Progenitor cell of endocrine pancreas (in vitro differentiated cells): Measurements from ENCODE around the gene NOVA2. TPM values are rescaled to one million over a fixed set of nuclear protein-coding genes. Genes with fewer than 3 reads are reported as not detected.

Experiments
- DNase-seq: peaks from one replicate; pipeline ENCODE4 v3.0.0; 2021; ENCODE audit warnings: low spot score; ENCODE audit not compliant: unreplicated experiment
- H3K27ac Mint-ChIP-seq: 2 replicates; pipeline ENCODE4 v1.8.0; 2021; ENCODE audit warnings: mild to moderate bottlenecking, moderate library complexity, mixed read lengths
- H3K27me3 Mint-ChIP-seq: 2 replicates; pipeline ENCODE4 v1.8.0; 2021; ENCODE audit warnings: mixed read lengths
- H3K36me3 Mint-ChIP-seq: 2 replicates; pipeline ENCODE4 v1.8.0; 2022; ENCODE audit warnings: mixed read lengths; ENCODE audit not compliant: insufficient read depth
- H3K4me1 Mint-ChIP-seq: 2 replicates; pipeline ENCODE4 v1.8.0; 2021; ENCODE audit warnings: low read depth, mixed read lengths
- H3K4me3 Mint-ChIP-seq: 2 replicates; pipeline ENCODE4 v1.8.0; 2021; ENCODE audit warnings: low read depth, mild to moderate bottlenecking, moderate library complexity, mixed read lengths
- H3K9me3 Mint-ChIP-seq: 2 replicates; pipeline ENCODE4 v1.8.0; 2021; ENCODE audit warnings: low read depth, mixed read lengths
- total RNA-seq: library from RNA; stranded (reverse); gene quantifications from 2 replicates; pipeline ENCODE4 v1.2.1, GENCODE V29; 2021
- TF ChIP-seq, protein P1 (sequence below): fragments of 200-600 bp; sonication (generic); IDR thresholded peaks from one replicate; pipeline ENCODE4 v1.5.0; 2021; ENCODE audit warnings: antibody characterized with exemption, mild to moderate bottlenecking; ENCODE audit not compliant: unreplicated experiment

NOVA2 gene
- total RNA-seq, 1 donor from 2014 or later, result 0.53 TPM

GRCh38 chr19:45895519-45895972 lies 78.1 kb downstream of the NOVA2 start:
- Mint-ChIP-seq H3K4me1 (no peaks in the 10 kb centered on the region), H3K27ac (no peak overlapping the region), H3K27me3 (peaks cover under 1% of the 10 kb centered on the region), H3K9me3 (no peaks in the 10 kb centered on the region), H3K4me3 (no peak overlapping the region), H3K36me3 (peaks cover 21% of the 10 kb centered on the region)
- TF ChIP-seq, protein P1, sequence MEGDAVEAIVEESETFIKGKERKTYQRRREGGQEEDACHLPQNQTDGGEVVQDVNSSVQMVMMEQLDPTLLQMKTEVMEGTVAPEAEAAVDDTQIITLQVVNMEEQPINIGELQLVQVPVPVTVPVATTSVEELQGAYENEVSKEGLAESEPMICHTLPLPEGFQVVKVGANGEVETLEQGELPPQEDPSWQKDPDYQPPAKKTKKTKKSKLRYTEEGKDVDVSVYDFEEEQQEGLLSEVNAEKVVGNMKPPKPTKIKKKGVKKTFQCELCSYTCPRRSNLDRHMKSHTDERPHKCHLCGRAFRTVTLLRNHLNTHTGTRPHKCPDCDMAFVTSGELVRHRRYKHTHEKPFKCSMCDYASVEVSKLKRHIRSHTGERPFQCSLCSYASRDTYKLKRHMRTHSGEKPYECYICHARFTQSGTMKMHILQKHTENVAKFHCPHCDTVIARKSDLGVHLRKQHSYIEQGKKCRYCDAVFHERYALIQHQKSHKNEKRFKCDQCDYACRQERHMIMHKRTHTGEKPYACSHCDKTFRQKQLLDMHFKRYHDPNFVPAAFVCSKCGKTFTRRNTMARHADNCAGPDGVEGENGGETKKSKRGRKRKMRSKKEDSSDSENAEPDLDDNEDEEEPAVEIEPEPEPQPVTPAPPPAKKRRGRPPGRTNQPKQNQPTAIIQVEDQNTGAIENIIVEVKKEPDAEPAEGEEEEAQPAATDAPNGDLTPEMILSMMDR, result no peak
- DNase-seq, result no peak

DNA sequence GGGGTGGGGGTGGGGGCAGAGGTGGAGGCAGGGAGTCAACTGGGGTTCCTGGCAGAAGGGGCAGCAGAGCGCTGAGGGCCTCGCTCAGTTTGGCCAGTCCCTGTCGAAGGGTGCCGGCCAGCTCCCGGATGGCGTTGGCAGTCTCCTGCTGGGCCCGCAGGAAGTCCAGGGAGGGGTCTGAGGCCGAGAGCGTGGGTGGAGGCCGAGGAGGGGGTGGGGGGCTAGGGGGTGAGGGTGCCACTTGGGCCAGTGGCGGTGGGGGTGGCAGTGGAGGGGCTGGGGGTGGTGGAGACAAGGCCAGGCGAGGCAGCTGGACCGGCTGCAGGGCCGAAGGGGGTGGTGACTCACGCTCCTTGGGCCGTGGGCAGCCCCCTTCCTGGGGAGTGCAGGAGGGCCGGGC lies 82.8 kb downstream of the NOVA2 start:
- H3K27ac Mint-ChIP-seq, result no peak overlapping the region

DNA sequence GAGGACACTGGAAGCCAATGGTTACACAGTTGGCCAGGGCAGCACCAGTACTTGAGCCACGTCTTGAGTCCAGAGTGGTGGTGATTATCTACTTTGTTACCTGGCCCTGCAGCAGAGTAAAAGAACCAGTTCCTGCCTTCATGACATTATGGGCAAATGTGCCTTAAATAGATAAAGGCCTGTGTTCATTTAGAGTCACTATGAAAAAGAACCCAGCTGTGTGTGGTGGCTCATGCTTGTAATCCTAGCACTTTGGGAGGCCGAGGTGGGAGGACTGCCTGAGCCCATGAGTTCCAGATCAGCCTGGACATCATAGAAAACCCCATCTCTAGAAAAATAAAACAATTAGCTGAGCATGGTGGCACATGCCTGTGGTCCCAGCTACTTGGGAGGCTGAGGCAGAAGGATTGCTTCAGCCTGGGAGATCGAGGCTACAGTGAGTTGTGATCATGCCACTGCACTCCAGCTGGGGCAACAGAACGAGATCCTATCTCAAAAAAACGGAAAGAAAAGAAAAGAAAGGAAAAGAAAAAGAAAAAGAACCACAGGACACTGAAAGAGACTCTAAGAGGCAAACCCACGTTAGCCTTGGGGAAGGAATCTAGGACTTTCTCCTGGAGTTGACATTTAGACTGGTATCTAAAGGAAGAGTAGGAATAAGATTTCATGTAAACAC lies 84.3 kb downstream of the NOVA2 start:
- TF ChIP-seq, protein P1, result no peak
- H3K9me3 Mint-ChIP-seq, result no peaks in the 10 kb centered on the region
- H3K4me1 Mint-ChIP-seq, result peaks cover 4% of the 10 kb centered on the region
- no peak overlapping the region for H3K27ac Mint-ChIP-seq
- H3K27me3 Mint-ChIP-seq, result no peaks in the 10 kb centered on the region
- no peak for DNase-seq
- peaks cover 3% of the 10 kb centered on the region for H3K36me3 Mint-ChIP-seq
- no peak overlapping the region for H3K4me3 Mint-ChIP-seq

More for the DNA sequence above, 82.8 kb downstream of the NOVA2 start:
- no peaks in the 10 kb centered on the region for H3K27me3 Mint-ChIP-seq
- no peak for DNase-seq
- H3K36me3 Mint-ChIP-seq, result peaks cover 12% of the 10 kb centered on the region
- no peak overlapping the region for H3K4me3 Mint-ChIP-seq
- TF ChIP-seq, protein P1, result no peak
- no peaks in the 10 kb centered on the region for H3K9me3 Mint-ChIP-seq
- peaks cover 4% of the 10 kb centered on the region for H3K4me1 Mint-ChIP-seq

- Mint-ChIP-seq H3K9me3 (no peaks in the 10 kb centered on the region), H3K4me1 (peaks cover 11% of the 10 kb centered on the region), H3K4me3 (peak overlapping the region; percentile 94), H3K36me3 (peaks cover 4% of the 10 kb centered on the region), H3K27ac (peak overlapping the region; percentile 99), H3K27me3 (no peaks in the 10 kb centered on the region)
- no peak for DNase-seq
- TF ChIP-seq, protein P1, result no peak
These were observed 86.4 kb downstream of the NOVA2 start for GRCh38 chr19:45887200-45887710.

DNA sequence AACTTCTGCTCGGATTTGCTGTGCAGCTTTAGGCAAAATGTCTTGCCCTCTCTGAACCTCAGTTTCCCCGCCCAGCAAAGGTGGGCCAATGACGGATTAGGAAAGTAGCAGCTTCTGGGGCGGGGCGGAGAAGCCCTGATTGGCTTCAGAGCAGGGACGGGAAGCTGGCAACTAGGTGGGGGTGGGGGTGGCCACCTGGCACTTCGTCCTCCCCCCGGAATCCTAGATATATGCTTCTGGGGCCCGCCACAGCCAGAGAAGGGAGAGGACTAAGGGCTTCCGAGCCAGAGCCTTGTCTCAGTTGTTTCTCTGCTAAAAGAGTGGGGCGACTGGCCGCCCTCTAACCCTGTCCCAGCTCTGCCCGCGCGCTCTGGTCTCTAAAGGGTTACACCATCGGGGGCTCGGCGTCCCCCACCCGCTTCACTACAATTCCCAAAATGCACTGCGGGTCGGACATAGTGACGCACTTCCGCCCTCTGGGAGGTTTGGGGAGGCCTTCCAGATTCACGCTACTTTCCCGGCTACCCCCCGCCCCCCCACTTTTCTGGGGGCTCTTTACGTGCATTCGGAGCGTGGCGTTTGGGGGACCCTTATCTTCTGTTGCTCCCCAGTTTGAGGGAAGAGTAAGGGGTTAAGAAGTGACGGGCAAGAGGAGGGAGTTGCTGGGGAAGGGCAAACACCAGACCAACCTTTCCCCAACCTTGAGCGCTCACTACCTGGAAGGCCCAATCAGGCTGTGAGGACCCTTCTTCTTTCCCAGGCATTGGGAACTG lies 87.1 kb downstream of the NOVA2 start:
- TF ChIP-seq, protein P1, result no peak
- H3K4me3 Mint-ChIP-seq, result peak overlapping the region; percentile 94
- peaks cover 15% of the 10 kb centered on the region for H3K4me1 Mint-ChIP-seq
- H3K9me3 Mint-ChIP-seq, result no peaks in the 10 kb centered on the region
- peak overlapping the region; percentile 99 for H3K27ac Mint-ChIP-seq
- peak; percentile 77 for DNase-seq
- H3K36me3 Mint-ChIP-seq, result peaks cover 4% of the 10 kb centered on the region
- H3K27me3 Mint-ChIP-seq, result no peaks in the 10 kb centered on the region
